NCI-H2107 treated with DMSO at 0.1 percent for 48 hours (cell line): ENCODE measurements around the gene SAMD4A.

Source experiments
- DNase-seq: peaks from one replicate; lab custom pipeline; 2025; ENCODE audit not compliant: unreplicated experiment; lab: John Stamatoyannopoulos, UW

Gene SAMD4A

DNA sequence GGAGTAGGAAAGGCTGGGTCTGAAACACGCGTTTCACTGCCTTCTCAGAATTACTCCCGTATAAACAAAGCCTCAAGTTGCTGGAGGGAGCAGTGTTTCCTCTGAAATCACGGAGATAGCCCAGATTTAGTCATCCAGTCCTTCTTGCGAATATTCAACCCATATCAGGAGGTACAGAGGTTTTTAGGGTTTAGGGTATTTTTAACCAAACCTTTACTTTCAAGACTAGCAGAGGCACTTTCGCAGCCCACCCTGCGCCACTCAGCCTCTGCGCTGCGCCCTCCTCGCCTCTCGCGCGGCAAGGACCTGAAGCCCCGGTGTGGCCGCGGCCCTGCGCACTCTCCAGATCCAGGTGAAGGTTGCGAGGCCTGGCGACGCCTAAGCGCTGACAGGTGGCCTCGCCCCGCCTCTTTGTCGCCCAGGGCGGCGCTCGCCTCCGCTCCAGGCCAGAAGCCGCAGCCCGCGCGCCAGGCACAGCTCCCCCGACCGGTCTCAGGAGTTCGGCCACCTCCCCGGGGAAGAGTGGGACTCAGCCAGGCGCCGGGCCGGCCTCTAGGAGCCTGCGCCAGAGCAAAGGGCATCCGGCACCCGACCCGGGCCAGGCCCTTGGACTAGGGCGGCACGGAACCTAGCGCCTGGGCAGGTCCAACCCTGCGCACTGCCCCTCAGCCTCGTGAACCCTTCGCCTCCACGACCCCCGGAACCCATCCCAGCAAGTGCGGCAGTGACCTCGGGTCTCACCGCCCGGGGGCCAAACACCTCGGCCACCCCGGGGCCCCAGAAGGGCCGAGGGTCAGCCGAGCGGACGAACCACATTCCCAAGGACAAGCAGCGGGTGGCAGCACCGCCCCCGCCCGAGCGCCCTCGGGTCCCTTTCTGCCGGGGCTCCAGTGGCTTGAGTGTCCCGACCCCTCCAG, 1.8 kb upstream of the SAMD4A start:
- peak; percentile 66 for DNase-seq

DNA sequence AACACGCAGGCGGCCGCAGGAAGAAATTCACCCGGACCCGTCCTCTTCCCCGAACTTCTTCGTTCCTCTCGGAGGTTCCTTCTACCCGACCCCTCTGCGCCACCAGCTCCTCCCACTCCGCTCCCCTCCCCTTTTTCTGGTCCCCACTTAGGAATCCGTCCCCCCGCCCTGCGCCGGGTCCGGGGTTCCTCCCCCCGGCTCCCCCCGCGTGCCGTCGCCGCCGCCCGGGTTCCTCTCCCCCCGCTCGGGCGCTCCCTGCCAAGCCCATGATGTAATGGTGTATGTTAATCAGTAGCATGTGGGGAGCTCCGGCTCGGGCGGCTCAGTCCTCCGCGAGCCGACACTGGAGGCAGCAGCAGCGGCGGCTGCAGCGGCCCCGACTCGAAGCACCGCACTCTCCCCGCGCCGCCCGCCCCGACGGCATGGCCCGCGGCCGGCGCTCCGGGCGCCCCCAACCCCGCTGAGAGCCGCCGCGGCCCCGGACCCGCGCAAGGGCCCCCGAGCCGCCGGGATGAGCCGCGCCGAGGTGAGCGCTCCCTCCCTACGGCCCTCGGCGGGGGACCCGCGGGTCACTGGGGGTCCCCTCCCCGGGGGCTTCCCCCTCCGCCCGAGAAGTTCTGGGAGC, 1.0 kb upstream of the SAMD4A start:
- DNase-seq = peak; percentile 46

DNA sequence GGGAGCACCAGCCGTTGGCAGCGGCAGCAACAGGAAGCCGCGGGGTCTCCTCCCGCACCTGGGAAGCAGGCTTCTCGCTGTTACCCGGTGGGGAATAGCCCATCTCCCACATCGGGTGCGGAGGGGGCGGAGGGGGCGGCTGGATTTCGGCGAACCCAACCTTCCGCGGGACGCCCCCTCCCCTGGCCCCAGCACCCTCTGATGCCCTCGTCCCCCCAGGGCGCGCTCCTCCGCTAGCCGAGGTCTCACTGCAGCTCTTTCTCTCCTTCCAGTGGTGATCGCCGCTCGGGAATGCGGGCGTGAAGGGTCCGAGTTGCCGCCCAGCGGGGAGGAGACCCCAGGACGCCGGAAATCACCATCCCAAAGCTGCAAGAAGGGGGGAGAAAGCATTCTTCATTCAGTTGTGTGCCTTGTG, 303 bp downstream of the SAMD4A start:
- no peak for DNase-seq

DNA sequence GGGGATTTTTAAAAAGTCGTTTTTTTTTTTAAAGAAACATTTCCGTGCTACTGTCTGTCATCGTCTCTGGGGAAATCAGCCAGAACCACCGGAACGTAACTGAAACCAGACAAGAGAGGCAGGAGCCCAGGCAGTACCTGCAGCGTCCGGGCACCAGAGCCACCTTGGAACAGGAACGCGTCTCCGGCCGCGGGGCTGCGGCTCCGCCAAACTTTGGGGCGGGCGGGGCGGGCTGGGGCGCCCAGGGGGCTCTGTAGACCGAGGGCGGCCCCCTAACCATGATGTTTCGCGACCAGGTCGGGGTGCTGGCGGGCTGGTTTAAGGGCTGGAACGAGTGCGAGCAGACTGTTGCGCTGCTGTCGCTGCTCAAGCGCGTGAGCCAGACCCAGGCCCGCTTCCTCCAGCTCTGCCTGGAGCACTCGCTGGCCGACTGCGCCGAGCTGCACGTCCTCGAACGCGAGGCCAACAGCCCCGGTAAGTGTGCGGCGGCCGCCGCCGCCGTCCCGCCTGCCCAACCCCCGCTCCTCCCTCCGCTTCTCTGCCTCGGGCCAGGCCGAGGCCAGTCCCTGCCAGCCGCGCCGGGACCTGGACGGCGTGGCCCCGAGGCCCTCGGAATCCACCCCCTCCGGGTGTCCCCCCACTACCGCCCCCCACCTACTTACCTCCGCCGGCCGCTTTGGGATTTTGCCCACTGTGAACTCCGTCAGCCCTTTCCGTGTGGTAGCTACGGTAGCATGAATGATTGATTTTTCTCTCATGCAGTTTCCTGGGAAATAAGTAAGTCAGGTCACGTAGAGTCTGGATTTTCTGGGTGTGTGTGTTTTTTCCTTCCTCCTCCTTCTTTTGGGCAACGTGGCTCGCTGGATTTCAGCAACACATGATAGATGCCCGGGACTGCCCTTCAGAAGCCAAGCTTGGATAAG, 972 bp downstream of the SAMD4A start:
- peak; percentile 33 for DNase-seq

GRCh38 chr14:54568821-54569595, 2.1 kb downstream of the SAMD4A start:
- DNase-seq = no peak

DNA sequence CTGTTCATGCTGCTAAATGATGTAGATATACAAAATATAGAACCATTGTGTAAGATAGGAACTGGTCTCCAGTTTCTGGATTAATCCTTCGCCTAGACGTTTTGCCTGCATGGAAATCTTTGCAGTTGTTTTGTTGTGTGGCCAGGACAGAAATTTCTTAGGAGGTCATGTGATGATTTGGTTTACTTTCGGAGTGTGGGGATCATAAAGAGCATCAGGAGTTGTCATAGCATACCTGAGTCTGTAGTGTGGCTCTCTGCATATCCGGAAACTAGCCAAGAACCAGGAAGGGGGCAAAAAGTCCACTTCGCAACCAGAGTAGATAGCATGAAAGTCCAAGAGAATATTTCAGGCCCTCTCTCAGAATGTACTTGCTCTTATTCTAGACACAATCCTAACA, 3.1 kb downstream of the SAMD4A start:
- DNase-seq = no peak

- no peak for DNase-seq
These were observed 3.9 kb downstream of the SAMD4A start for GRCh38 chr14:54570631-54571415.

GRCh38 chr14:54572316-54572715, 5.4 kb downstream of the SAMD4A start:
- DNase-seq = no peak

DNA sequence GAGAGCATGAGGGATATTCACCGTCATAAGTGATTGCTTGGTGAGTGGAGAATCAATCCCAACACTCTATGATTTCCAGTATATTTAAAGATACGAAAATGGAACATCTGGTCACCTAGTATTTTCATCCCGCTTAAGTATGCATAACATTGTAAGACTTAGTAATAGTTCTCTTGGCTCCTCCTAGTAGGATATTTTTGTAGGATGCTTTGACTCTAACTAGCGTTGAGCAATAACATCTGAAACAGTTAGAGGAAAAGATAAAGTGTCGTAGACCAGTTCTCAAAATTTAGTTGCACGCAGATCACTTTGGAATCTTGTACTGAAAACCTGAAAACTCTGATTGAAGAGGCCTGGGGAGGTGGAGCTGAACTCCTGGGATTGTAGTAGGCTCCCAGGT, 7.6 kb downstream of the SAMD4A start:
- no peak for DNase-seq

- DNase-seq = no peak
These were observed 10.6 kb downstream of the SAMD4A start for GRCh38 chr14:54577494-54577893.

DNA sequence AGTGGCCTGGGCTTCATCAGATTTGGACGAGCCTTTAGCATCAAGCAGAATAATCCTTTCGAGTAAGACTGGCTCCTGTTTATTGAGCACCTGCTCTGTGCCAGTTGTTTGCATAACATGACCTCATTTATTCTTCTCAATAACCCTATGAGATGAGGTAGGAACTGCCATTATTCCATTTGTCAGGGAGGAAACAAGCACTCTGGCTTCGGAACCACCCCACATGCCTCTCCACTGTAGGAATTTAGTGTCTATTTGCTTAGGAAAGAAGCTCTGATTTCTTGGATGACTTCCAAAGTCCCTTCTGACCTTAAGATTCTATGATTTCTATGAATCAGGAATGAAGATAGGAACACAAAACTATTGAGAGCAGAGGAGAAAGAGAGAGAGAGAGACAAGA, 11.0 kb downstream of the SAMD4A start:
- no peak for DNase-seq

- DNase-seq = no peak
These were observed 12.7 kb downstream of the SAMD4A start for GRCh38 chr14:54579621-54580020.

DNA sequence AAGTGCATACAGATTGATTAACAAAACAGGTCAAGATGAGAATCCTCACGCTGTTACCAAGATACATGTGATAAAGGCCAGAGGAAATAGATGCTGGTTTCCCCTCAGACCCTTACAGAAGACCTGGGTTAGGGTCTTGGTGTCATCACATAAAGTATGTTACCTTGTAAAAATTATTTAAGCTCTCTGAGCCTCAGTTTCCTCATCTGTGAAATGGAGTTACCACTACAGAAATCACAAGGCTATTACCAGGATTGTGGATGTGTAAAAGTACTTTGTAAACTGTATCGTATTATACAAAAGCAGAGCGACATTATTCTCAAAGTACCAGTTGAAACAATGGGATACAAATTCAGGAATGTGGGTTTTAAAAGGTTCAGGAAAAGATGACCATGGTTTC, 14.0 kb downstream of the SAMD4A start:
- no peak for DNase-seq

- no peak for DNase-seq
These were observed 15.4 kb downstream of the SAMD4A start for GRCh38 chr14:54582334-54582733.

GRCh38 chr14:54584097-54584496, 17.2 kb downstream of the SAMD4A start:
- DNase-seq = no peak

GRCh38 chr14:54585214-54585613, 18.3 kb downstream of the SAMD4A start:
- no peak for DNase-seq

GRCh38 chr14:54589076-54589475, 22.1 kb downstream of the SAMD4A start:
- DNase-seq = no peak

- DNase-seq = no peak
These were observed 22.9 kb downstream of the SAMD4A start for GRCh38 chr14:54589843-54590242.

GRCh38 chr14:54590481-54590880, 23.6 kb downstream of the SAMD4A start:
- no peak for DNase-seq

DNA sequence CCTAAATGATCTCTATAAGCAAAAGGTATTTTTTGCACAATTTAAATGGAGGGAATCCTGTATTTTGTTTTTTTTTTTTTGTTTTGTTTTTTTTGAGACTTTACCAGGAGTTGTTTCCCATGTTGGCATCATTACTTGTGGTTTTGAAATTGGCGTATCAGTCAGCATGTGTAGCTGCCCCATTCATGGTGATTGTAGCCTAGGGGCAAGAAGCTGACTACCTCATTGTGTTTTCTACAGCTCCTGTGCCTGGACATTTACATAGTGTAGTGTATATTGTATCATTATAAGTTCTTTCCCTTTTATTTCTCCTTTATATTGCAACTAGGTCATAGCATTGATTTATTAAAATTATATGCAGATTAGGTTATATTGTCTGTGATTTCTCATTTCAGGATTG, 24.5 kb downstream of the SAMD4A start:
- DNase-seq = no peak
